UCSD-AML1 (cell line): ENCODE results near the gene PLD1.

ENCODE experiments used
- DNase-seq: peaks from one replicate; lab custom pipeline; 2025; ENCODE audit not compliant: unreplicated experiment; lab: John Stamatoyannopoulos, UW

Gene PLD1

GRCh38 chr3:171837698-171838097 lies 27.4 kb upstream of the PLD1 start:
- no peak for DNase-seq

GRCh38 chr3:171836855-171837254 lies 26.6 kb upstream of the PLD1 start:
- DNase-seq = no peak

DNA sequence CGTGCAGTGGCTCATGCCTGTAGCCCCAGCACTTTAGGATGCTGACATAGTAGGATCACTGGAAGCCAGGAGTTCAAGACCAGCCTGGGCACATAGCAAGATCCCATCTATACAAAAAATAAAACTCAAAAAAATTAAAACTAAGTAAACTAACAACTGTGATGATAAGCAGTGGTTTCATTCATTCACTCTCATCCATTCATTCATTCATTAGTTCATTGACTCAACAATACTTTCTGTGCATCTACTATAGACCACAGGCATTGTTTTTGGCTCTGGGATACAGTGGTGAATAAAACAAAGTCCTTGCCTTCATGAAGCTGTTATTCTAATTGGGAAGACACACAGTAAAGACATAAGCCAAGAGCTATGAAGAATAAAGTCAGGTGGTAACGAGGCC lies 25.3 kb upstream of the PLD1 start:
- DNase-seq = no peak

DNA sequence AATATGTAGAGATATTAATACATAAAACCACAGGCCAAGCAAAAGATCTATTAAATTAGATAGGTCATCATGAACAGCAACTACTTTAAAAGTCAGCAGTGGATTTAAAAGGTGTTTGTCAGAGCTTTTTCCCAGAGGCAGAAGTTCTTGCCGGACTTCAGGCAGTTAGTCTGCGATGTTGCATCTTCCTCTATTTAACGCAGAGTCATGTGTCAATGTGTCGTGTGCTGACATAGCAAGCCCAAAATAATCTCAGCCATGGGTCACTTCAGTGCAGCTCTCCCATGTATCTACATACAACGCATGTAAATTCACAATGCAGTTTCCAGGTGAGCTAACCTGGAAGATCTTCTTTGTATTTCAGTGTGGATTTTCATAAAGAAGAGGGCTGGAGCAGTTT lies 24.8 kb upstream of the PLD1 start:
- no peak for DNase-seq

GRCh38 chr3:171834461-171834801 lies 24.1 kb upstream of the PLD1 start:
- no peak for DNase-seq

DNA sequence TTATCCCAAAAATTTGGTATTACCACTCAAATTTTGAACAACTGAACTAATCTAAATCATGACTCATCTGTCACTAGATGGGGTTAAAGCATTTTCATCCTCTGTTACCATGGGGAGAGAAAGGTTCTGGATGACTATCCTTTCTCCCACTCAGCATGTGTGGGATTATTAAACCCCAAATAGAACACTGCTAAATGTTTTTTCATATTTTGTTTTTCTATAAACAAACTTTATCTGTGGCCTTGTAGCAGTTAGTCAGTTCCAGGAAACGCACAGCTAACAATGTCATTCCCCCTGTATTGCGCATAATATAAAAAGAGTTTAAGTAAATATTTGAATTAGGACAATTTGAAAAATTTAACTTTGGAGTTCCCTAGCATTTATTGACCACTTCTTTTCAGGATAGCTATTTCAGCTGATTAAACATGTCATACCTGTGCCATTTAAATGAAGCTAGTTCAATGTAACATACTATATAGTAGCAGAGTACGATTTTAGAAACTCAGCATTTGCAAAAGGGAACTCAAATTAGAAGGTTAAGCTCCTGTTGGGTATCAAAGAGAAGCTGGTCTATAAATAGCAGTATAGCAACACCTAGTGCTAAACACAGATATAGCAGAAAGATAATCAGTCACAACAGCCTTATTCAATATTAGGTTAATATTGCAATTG lies 23.6 kb upstream of the PLD1 start:
- no peak for DNase-seq

- DNase-seq = no peak
Measured at GRCh38 chr3:171832989-171833388, 22.7 kb upstream of the PLD1 start.

DNA sequence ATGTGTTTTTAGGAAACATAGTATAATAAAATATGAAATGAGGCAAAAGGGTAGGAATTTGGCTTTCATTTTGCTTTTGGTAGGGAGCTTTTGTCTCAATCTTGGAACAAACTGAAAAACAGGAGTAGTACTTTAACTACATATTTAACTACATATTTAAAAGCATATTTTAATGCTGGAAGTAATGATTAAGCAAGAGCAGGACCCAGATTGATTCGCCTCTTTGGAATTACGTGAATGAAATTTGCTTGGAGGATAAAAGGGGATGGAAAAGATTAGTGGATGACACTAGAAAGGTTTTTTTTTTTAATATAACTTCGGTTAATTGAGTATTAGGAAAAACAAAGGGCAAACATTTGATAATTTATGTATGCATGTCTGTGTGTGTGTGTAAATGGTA lies 21.7 kb upstream of the PLD1 start:
- DNase-seq = no peak

GRCh38 chr3:171830518-171830875 lies 20.2 kb upstream of the PLD1 start:
- DNase-seq = no peak

DNA sequence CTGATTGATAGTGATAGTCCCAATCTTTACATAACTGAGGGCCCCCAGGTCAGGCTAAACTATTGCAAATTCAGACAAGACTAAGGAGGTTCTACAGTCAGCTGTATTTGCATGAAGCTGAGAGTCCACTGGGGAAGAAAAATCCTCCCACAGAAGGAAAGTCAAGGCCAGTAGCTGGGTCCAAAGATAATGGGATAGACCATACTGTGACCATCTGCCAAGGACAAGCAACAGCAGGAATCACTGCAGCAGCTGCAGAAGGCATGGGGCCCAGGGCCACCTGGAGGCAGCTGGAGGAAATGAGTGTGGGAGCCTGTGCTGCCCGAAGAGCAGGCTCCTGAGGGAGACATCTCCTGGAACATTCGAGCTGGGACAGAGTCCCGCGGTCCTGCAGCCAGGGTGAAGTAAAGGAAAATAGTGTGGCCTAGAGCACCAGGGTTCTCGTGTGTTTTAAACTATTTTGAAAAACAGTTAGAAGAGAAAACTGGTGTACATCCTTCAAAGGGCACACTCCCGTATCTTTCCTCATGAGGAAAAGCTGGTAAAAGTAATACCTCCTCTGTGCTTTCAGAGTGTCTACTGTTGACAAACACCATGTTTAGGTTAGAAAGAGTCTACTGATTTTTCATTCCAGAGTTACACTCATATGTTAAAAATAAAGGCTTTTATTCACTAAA lies 19.7 kb upstream of the PLD1 start:
- peak; percentile 44 for DNase-seq

DNA sequence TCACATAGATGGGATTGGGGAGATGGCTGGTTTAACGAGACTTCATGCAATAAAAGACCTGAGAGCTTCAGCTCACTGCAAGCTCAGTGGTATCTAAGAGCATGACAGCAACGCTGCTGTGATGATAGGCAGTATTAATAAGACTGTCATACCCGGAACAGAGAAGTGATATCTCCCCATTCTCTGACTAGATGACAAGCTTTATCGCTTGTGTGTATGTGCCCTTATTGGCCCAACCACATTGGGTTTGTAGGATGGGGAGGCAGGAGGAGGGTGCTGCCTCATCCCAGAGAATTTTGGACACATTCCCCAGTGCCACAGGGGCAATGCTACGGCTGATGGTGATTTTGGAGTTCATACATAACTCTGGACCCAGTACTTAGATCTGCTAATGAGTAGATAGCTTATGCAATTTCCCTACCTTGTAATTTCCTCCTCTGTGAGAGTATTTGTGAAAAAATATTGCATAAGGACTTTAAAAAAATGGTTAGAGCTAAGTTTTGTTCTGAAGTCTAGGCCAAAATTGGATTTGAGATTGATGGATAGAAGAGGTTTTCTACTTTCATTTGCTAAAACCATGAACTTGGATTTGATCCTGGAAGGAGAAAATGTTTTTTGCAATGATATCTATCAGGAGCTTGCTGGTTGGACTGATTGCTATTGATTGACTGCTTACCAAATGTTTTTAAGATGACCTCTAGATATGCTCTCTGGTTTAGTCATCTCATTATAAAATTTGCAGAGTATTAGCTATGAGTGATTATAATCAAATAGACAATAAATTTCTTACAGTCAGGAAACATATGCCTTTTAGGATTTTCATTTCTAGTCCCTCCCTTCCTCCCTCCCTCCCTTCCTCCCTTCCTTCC lies 18.9 kb upstream of the PLD1 start:
- DNase-seq = no peak

DNA sequence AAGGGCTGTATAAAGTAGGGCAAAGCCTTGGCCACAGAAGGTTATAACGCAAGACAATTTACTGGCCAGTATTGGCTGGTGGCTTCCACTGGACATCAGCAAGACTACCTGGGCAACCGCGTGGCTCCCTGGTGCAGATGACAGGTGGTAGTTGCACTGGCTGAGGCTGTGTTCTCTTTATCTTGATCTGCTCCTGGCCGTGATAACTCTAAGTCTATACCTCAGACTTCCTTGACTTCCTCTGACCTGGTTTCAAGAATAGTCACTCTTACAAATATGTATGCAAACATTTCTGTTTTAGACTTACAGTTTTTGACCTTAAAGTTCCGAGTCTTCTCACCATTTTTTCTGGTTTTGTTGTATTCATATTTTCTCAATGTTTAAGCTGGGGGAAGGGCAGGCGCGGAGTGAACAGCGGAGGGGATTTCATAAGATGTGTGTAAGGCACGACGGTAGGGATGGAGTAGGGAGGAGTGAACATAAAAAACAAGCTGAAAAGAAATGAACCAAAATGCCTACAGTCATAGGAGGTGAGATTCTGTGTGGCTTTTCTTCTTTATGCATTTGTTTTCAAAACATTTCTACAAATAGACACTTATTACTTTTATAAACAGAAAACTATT lies 17.7 kb upstream of the PLD1 start:
- no peak for DNase-seq

GRCh38 chr3:171827385-171827784 lies 17.1 kb upstream of the PLD1 start:
- DNase-seq = no peak

DNA sequence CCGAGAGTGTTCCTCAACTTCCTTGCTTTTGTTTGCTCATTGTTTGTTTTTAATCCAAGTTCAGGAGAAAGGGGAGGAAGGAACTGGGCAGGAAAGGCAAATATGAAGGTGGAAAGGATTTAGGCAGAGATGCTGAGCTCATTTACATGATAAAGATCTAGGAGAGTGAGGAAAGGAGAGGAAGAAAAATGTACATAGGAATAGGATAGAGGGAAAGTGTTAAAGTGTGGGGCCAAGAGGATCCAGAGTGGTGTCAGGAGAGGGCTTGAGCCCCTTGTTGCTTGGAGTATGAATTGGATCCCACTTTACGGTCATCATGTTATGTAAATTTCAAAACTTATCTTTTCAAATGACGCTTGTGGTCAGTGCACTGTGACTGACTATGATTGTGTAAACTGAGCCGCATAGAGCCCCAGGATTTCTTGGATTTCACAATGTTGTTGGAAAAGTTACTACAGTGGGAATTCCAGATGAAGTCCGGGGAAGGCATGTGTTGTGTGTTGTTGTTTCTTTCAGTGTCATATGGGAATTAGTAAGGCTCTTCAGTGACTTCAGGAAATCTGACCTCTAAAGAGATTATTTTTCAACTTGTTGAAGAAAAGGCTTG lies 15.0 kb upstream of the PLD1 start:
- DNase-seq = no peak

- DNase-seq = no peak
Measured at GRCh38 chr3:171824824-171825221, 14.5 kb upstream of the PLD1 start.

DNA sequence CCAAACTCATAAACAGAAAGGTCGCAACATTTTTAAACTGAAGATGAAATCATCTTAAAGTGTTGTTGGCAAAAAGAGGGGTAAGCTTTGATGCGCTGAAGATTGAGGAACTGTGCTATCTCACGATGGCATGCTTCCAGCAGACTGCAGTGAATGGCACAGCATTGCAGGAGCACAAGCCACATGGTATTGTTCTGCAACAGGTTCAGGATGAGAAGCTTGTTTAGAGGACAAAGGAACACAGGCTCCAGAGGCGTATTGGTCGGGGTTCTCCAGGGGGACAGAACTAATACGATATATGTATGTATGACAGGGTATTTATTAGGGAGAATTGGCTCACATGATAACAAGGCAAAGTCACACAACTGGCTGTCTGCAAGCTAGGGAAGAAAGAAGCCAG lies 13.8 kb upstream of the PLD1 start:
- DNase-seq = no peak

- DNase-seq = no peak
Measured at GRCh38 chr3:171822431-171823106, 12.3 kb upstream of the PLD1 start.

GRCh38 chr3:171821778-171822358 lies 11.6 kb upstream of the PLD1 start:
- DNase-seq = no peak

DNA sequence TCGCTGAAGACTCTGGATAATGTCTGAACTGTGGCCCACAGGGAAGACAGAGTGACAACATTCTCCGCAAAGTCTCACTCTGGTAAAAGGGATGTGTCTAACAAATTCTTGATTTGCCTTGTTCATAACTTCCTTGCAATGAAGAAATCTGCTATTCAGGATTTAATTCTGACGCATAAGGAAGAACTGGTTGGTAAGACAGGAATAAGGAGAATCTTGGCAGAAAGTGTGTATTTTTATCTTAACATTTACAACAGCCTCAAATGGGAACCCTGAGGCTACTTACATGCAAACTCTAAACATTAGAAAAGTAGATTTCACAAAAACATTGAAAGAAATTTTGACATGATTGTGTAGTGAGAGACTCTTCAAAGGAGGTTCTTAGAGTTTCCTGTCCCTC lies 10.8 kb upstream of the PLD1 start:
- no peak for DNase-seq

GRCh38 chr3:171817074-171817800 lies 7.0 kb upstream of the PLD1 start:
- DNase-seq = no peak
